H9 (cell line): ENCODE measurements around the gene TLR10. TPM values are rescaled to one million over a fixed set of nuclear protein-coding genes. Genes with fewer than 3 reads are reported as not detected.
"Not testable (repeated sequence)": the region's sequence is repeated elsewhere in the genome, so short reads cannot be mapped to it uniquely, and the experiment has no call there.

Experiments used
- DNase-seq: peaks from one replicate; pipeline ENCODE4 v3.0.0-alpha.2; 2017
- H2AFZ ChIP-seq: one replicate; pipeline ENCODE4 v1.6.1; 2013; ENCODE audit warnings: mild to moderate bottlenecking, low read length, control low read depth, moderate library complexity
- H2AK5ac ChIP-seq: 2 replicates; pipeline ENCODE4 v1.6.1; 2013; ENCODE audit warnings: low read length, control low read depth, mixed read lengths; ENCODE audit not compliant: insufficient read length
- H2BK120ac ChIP-seq: one replicate; pipeline ENCODE4 v1.6.1; 2013; ENCODE audit warnings: low read depth, mild to moderate bottlenecking, low read length, control low read depth, inconsistent platforms; ENCODE audit not compliant: poor library complexity, severe bottlenecking
- H2BK12ac ChIP-seq: 2 replicates; pipeline ENCODE4 v1.6.1; 2013; ENCODE audit warnings: low read length, control low read depth, mixed read lengths, low read depth; ENCODE audit not compliant: insufficient read length
- H2BK15ac ChIP-seq: 2 replicates; pipeline ENCODE4 v1.6.1; 2013; ENCODE audit warnings: low read depth, low read length, control low read depth
- H2BK20ac ChIP-seq: one replicate; pipeline ENCODE4 v1.6.1; 2013; ENCODE audit warnings: low read depth, mild to moderate bottlenecking, low read length, control low read depth, inconsistent platforms; ENCODE audit not compliant: poor library complexity, severe bottlenecking
- H2BK5ac ChIP-seq: 2 replicates; pipeline ENCODE4 v1.6.1; 2013; ENCODE audit warnings: low read length, control low read depth, mixed read lengths; ENCODE audit not compliant: insufficient read length
- H3K14ac ChIP-seq: 2 replicates; pipeline ENCODE4 v1.6.1; 2013; ENCODE audit warnings: low read length, control low read depth; ENCODE audit not compliant: insufficient read depth
- H3K18ac ChIP-seq: 2 replicates; pipeline ENCODE4 v1.6.1; 2013; ENCODE audit warnings: low read depth, mild to moderate bottlenecking, mixed read lengths, low read length, control low read depth; ENCODE audit not compliant: insufficient read length
- H3K23ac ChIP-seq: 2 replicates; pipeline ENCODE4 v1.6.1; 2013; ENCODE audit warnings: low read length, control low read depth, mixed read lengths, low read depth; ENCODE audit not compliant: insufficient read length
- H3K23me2 ChIP-seq: 2 replicates; pipeline ENCODE4 v1.6.1; 2013; ENCODE audit warnings: low read depth, mild to moderate bottlenecking, mixed read lengths, low read length, control low read depth; ENCODE audit not compliant: insufficient read length, poor library complexity, severe bottlenecking
- H3K27ac ChIP-seq: 2 replicates; pipeline ENCODE4 v1.5.1; 2013; ENCODE audit warnings: low read length, control low read depth, mixed read lengths, low read depth; ENCODE audit not compliant: insufficient read length
- H3K27me3 ChIP-seq: 2 replicates; pipeline ENCODE4 v1.6.1; 2013; ENCODE audit warnings: low read length, control low read depth, inconsistent platforms; ENCODE audit not compliant: insufficient read depth
- H3K4ac ChIP-seq: 2 replicates; pipeline ENCODE4 v1.6.1; 2013; ENCODE audit warnings: low read depth, mild to moderate bottlenecking, control low read depth, inconsistent platforms, low read length, moderate library complexity
- H3K4me1 ChIP-seq: 2 replicates; pipeline ENCODE4 v1.6.1; 2013; ENCODE audit warnings: low read length, control low read depth, inconsistent platforms; ENCODE audit not compliant: insufficient read depth
- H3K4me2 ChIP-seq: 2 replicates; pipeline ENCODE4 v1.6.1; 2013; ENCODE audit warnings: low read length, control low read depth, mixed read lengths; ENCODE audit not compliant: insufficient read length, insufficient read depth
- H3K56ac ChIP-seq: 2 replicates; pipeline ENCODE4 v1.6.1; 2013; ENCODE audit warnings: low read depth, mild to moderate bottlenecking, mixed read lengths, low read length, control low read depth; ENCODE audit not compliant: insufficient read length
- H3K79me1 ChIP-seq: 2 replicates; pipeline ENCODE4 v1.6.1; 2013; ENCODE audit warnings: low read depth, mild to moderate bottlenecking, moderate library complexity, low read length, control low read depth, inconsistent platforms; ENCODE audit not compliant: insufficient read depth, poor library complexity, severe bottlenecking
- H3K79me2 ChIP-seq: 2 replicates; pipeline ENCODE4 v1.6.1; 2013; ENCODE audit warnings: low read length, control low read depth, inconsistent platforms; ENCODE audit not compliant: insufficient read depth
- H3K9ac ChIP-seq: 2 replicates; pipeline ENCODE4 v1.6.1; 2013; ENCODE audit warnings: low read length, control low read depth, mixed read lengths; ENCODE audit not compliant: insufficient read length; ENCODE audit errors: extremely low read depth
- H3K9me3 ChIP-seq: one replicate; pipeline ENCODE4 v1.6.1; 2013; ENCODE audit warnings: low read depth, low read length, inconsistent platforms; ENCODE audit not compliant: control insufficient read depth
- H3T11ph ChIP-seq: one replicate; pipeline ENCODE4 v1.6.1; 2013; ENCODE audit warnings: mild to moderate bottlenecking, low read length, control low read depth, inconsistent platforms
- H4K20me1 ChIP-seq: one replicate; pipeline ENCODE4 v1.6.1; 2013; ENCODE audit not compliant: control insufficient read depth, insufficient read length, insufficient read depth
- H4K5ac ChIP-seq: 2 replicates; pipeline ENCODE4 v1.6.1; 2013; ENCODE audit warnings: low read depth, mild to moderate bottlenecking, mixed read lengths, low read length, control low read depth; ENCODE audit not compliant: insufficient read length
- H4K8ac ChIP-seq: replicated peaks from 2 replicates; pipeline ENCODE4 v1.6.1; 2013; ENCODE audit warnings: low read length, control low read depth, mixed read lengths, low read depth; ENCODE audit not compliant: insufficient read length
- H4K91ac ChIP-seq: 2 replicates; pipeline ENCODE4 v1.6.1; 2013; ENCODE audit warnings: low read depth, mild to moderate bottlenecking, moderate library complexity, mixed read lengths, low read length, control low read depth; ENCODE audit not compliant: insufficient read length
- H3K27ac Mint-ChIP-seq, 3 experiments: 2 replicates in 2 of 3; 3 replicates in 1 of 3; pipeline ENCODE4 v1.8.0; 2020 to 2021; ENCODE audit warnings: mixed read lengths in 3 of 3, mild to moderate bottlenecking in 1 of 3, moderate library complexity in 1 of 3
- H3K27me3 Mint-ChIP-seq: 2 replicates; pipeline ENCODE4 v1.8.0; 2021; ENCODE audit warnings: low read depth, mild to moderate bottlenecking, moderate library complexity, mixed read lengths
- H3K36me3 Mint-ChIP-seq, 3 experiments: 2 replicates in 2 of 3; 3 replicates in 1 of 3; pipeline ENCODE4 v1.8.0; 2020 to 2021; ENCODE audit warnings: low read depth in 3 of 3, mixed read lengths in 3 of 3; ENCODE audit not compliant: insufficient read depth in 1 of 3
- H3K4me1 Mint-ChIP-seq, 2 experiments: 2 replicates each; pipeline ENCODE4 v1.8.0; 2020; ENCODE audit warnings: mixed read lengths in 2 of 2
- H3K4me3 Mint-ChIP-seq, 2 experiments: 2 replicates in 1 of 2; 3 replicates in 1 of 2; pipeline ENCODE4 v1.8.0; 2020 to 2021; ENCODE audit warnings: mild to moderate bottlenecking in 2 of 2, mixed read lengths in 2 of 2, moderate library complexity in 1 of 2
- H3K9me3 Mint-ChIP-seq, 2 experiments: 2 replicates in 1 of 2; 3 replicates in 1 of 2; pipeline ENCODE4 v1.8.0; 2020; ENCODE audit warnings: mild to moderate bottlenecking in 2 of 2, mixed read lengths in 2 of 2, moderate library complexity in 1 of 2
- WGBS: extraction: QIAGEN DNeasy Blood & Tissue Kit; methylation state at CpG from one replicate; pipeline ENCODE4 v1.1.7; 2013; ENCODE audit warnings: missing lambda C conversion rate, low lambda C conversion rate, mixed read lengths; ENCODE audit not compliant: insufficient read length; ENCODE audit errors: extremely low coverage; 5-methylcytosine and 5-hydroxymethylcytosine counted together
- total RNA-seq: library from RNA; stranded (reverse); gene quantifications from 2 replicates; pipeline ENCODE4 v1.2.1, GENCODE V29; 2021

TLR10 gene
- total RNA-seq, 1 experiment from 2014 or later, result not detected

- no CpG with 5 or more reads among the region's 9 CpGs for WGBS
These were observed 23.5 kb upstream of the TLR10 start for GRCh38 chr4:38806251-38806650.

More at GRCh38 chr4:38806251-38806650, 23.5 kb upstream of the TLR10 start:
- H2BK20ac ChIP-seq, H3K9ac ChIP-seq, H4K91ac ChIP-seq, H3K4me2 ChIP-seq, H3K18ac ChIP-seq, H3K79me1 ChIP-seq, H3K23me2 ChIP-seq, H3K27me3 ChIP-seq, H3K14ac ChIP-seq, H2AK5ac ChIP-seq, DNase-seq, H3K4me1 ChIP-seq, H3K27me3 Mint-ChIP-seq, H2BK15ac ChIP-seq, H3K4me3 Mint-ChIP-seq, H3T11ph ChIP-seq, H3K4me1 Mint-ChIP-seq, H2BK12ac ChIP-seq, H3K27ac ChIP-seq, H3K27ac Mint-ChIP-seq, H3K79me2 ChIP-seq, H3K4ac ChIP-seq, H2BK5ac ChIP-seq, H4K5ac ChIP-seq, H3K56ac ChIP-seq, H2BK120ac ChIP-seq, H3K23ac ChIP-seq, H4K8ac ChIP-seq, H4K20me1 ChIP-seq, H2AFZ ChIP-seq: not testable (repeated sequence)
- peaks cover 16 to 25% (median 17%) of the 10 kb centered on the region in 3 experiments for H3K36me3 Mint-ChIP-seq
- H3K9me3 Mint-ChIP-seq, result peaks cover 35 to 42% of the 10 kb centered on the region in 2 experiments
- peaks cover 12% of the 10 kb centered on the region for H3K9me3 ChIP-seq
